Epithelial cell of proximal tubule (primary cell): ENCODE measurements around the gene SPRR2D. TPM values are rescaled to one million over a fixed set of nuclear protein-coding genes. Genes with fewer than 3 reads are reported as not detected.

Source experiments
- DNase-seq: peaks from one replicate; pipeline ENCODE4 v3.0.0-alpha.2; 2011; ENCODE audit warnings: low read depth
- H3K4me3 ChIP-seq: 2 replicates; pipeline ENCODE4 v1.5.1; 2011; ENCODE audit warnings: low read depth, mild to moderate bottlenecking, low read length
- total RNA-seq: library from RNA; depleted of rRNA; stranded (reverse); fragments of >200 nt; gene quantifications from 2 replicates; pipeline ENCODE4 v1.2.3, GENCODE V29; 2015
- TF ChIP-seq, protein P1 (sequence below): conservative IDR thresholded peaks from 2 replicates; pipeline ENCODE4 v1.5.1; 2012; ENCODE audit warnings: low read depth, mild to moderate bottlenecking, low read length

SPRR2D gene
- total RNA-seq, 1 donor from 2014 or later: not detected

DNA sequence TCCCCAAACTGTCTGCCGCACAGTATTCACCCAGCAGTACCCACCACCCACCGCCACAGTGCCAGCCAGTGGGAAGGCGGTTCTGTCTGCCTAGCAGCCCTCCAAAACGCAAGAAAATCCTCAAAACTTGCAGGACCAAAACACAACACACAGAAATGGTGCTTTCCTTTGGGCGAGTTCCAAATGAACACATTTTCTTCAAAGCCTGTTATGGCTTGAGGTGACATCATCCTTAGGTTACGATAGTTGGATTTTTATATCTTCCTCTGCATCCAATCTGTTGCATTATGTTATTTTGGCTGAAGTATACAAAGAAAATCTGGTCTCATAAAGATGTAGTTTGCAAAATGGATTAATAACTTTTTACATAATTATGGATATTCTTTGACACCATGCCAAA lies 47.7 kb downstream of the SPRR2D start:
- TF ChIP-seq, protein P1, sequence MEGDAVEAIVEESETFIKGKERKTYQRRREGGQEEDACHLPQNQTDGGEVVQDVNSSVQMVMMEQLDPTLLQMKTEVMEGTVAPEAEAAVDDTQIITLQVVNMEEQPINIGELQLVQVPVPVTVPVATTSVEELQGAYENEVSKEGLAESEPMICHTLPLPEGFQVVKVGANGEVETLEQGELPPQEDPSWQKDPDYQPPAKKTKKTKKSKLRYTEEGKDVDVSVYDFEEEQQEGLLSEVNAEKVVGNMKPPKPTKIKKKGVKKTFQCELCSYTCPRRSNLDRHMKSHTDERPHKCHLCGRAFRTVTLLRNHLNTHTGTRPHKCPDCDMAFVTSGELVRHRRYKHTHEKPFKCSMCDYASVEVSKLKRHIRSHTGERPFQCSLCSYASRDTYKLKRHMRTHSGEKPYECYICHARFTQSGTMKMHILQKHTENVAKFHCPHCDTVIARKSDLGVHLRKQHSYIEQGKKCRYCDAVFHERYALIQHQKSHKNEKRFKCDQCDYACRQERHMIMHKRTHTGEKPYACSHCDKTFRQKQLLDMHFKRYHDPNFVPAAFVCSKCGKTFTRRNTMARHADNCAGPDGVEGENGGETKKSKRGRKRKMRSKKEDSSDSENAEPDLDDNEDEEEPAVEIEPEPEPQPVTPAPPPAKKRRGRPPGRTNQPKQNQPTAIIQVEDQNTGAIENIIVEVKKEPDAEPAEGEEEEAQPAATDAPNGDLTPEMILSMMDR: no peak
- no peak overlapping the region for H3K4me3 ChIP-seq
- DNase-seq: no peak

Other genes starting within 250 kb of the SPRR2D start
- gene LCE1D, start 244.4 kb downstream of the SPRR2D start, total RNA-seq: not detected in 2 replicates
- not detected in 2 replicates for gene LCE1C, start 234.5 kb downstream of the SPRR2D start, total RNA-seq
- not detected in 2 replicates for gene LCE1B, start 229.1 kb downstream of the SPRR2D start, total RNA-seq
- gene LCE1A, start 213.6 kb downstream of the SPRR2D start, total RNA-seq: not detected in 2 replicates
- gene LCE6A, start 198.3 kb downstream of the SPRR2D start, total RNA-seq: not detected in 2 replicates
- gene LCE7A, start 181.1 kb downstream of the SPRR2D start, total RNA-seq: not detected in 2 replicates
- not detected in 2 replicates for gene SMCP, start 162.8 kb downstream of the SPRR2D start, total RNA-seq
- 0.35 and 2.1 TPM in 2 replicates for gene IVL, start 132.6 kb downstream of the SPRR2D start, total RNA-seq
- not detected in 2 replicates for gene SPRR5, start 93.9 kb downstream of the SPRR2D start, total RNA-seq
- not detected in 2 replicates for gene SPRR4, start 70.5 kb downstream of the SPRR2D start, total RNA-seq
- not detected in 2 replicates for gene SPRR1A, start 57.0 kb downstream of the SPRR2D start, total RNA-seq
- not detected in 2 replicates for gene SPRR3, start 39.4 kb downstream of the SPRR2D start, total RNA-seq
- 0.75 TPM in 1 of 2 replicates, not detected in the other for gene SPRR1B, start 9.9 kb downstream of the SPRR2D start, total RNA-seq
- 0.92 and 1.8 TPM in 2 replicates for gene SPRR2A, start 16.4 kb upstream of the SPRR2D start, total RNA-seq
- gene SPRR2B, start 30.5 kb upstream of the SPRR2D start, total RNA-seq: not detected in 2 replicates
- gene SPRR2E, start 53.4 kb upstream of the SPRR2D start, total RNA-seq: not detected in 2 replicates
- not detected in 2 replicates for gene SPRR2F, start 72.4 kb upstream of the SPRR2D start, total RNA-seq
- gene SPRR2G, start 109.8 kb upstream of the SPRR2D start, total RNA-seq: not detected in 2 replicates
- gene LELP1, start 162.3 kb upstream of the SPRR2D start, total RNA-seq: not detected in 2 replicates
- gene PRR9, start 176.5 kb upstream of the SPRR2D start, total RNA-seq: 0.72 TPM in 1 of 2 replicates, not detected in the other
- gene LORICRIN, start 218.6 kb upstream of the SPRR2D start, total RNA-seq: not detected in 2 replicates